Measurements from ENCODE around the gene TEX52.

TEX52 gene

DNA sequence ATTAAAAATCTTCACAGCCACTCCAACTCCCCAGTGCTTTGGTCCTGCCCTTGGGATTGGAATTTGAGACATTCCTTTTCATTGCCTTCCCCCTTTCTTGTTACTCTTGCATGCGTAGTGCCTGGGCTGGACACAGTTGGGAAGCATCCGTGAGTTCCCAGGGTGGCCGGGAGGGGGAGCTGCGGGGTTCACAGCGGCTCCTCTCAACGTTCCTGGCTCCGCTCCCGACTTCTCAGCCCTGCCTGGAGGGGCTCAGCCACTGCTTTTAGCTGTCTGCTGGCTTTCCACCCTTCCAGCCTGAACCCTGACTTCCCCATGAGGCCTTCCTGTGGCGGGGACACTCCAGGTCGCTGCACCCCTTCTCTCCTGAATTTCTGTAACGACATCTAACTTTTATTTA lies 3.2 kb downstream of the TEX52 start:
- H3K9me2 ChIP-seq (replicated peaks; ENCODE audit: insufficient read depth, low read length) = no peaks in the 10 kb centered on the region
- H3K27me3 ChIP-seq (ENCODE audit: low read length) = no peaks in the 10 kb centered on the region
- H3K9me3 ChIP-seq (ENCODE audit: insufficient read depth, low read length) = no peaks in the 10 kb centered on the region
- no peaks in the 10 kb centered on the region for H4K20me1 ChIP-seq (ENCODE audit: low read depth, low read length)
- H3K36me3 ChIP-seq (ENCODE audit: low read length) = no peaks in the 10 kb centered on the region
- TF ChIP-seq, protein P1, sequence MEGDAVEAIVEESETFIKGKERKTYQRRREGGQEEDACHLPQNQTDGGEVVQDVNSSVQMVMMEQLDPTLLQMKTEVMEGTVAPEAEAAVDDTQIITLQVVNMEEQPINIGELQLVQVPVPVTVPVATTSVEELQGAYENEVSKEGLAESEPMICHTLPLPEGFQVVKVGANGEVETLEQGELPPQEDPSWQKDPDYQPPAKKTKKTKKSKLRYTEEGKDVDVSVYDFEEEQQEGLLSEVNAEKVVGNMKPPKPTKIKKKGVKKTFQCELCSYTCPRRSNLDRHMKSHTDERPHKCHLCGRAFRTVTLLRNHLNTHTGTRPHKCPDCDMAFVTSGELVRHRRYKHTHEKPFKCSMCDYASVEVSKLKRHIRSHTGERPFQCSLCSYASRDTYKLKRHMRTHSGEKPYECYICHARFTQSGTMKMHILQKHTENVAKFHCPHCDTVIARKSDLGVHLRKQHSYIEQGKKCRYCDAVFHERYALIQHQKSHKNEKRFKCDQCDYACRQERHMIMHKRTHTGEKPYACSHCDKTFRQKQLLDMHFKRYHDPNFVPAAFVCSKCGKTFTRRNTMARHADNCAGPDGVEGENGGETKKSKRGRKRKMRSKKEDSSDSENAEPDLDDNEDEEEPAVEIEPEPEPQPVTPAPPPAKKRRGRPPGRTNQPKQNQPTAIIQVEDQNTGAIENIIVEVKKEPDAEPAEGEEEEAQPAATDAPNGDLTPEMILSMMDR (IDR thresholded peaks at IDR 0.05; ENCODE audit: insufficient read depth, low read length, poor library complexity, severe bottlenecking) = no peak
- TF ChIP-seq EZH2phosphoT487 (conservative IDR thresholded peaks at IDR 0.05; ENCODE audit: low read length) = no peak
- H2AFZ ChIP-seq (ENCODE audit: low read depth, low read length, severe bottlenecking) = no peak overlapping the region
- no peak overlapping the region for H3K27ac ChIP-seq (ENCODE audit: low read depth, low read length)
- H3K9ac ChIP-seq (ENCODE audit: low read length) = no peak overlapping the region
- H3K79me2 ChIP-seq (ENCODE audit: insufficient read depth, low read length) = no peaks in the 10 kb centered on the region
- H3F3A ChIP-seq (ENCODE audit: insufficient read depth) = no peaks in the 10 kb centered on the region
- no peak overlapping the region for H3K4me2 ChIP-seq (ENCODE audit: low read depth, low read length, poor library complexity, severe bottlenecking)
- H3K4me3 ChIP-seq (ENCODE audit: insufficient read depth, low read length, poor library complexity, severe bottlenecking) = no peak overlapping the region

DNA sequence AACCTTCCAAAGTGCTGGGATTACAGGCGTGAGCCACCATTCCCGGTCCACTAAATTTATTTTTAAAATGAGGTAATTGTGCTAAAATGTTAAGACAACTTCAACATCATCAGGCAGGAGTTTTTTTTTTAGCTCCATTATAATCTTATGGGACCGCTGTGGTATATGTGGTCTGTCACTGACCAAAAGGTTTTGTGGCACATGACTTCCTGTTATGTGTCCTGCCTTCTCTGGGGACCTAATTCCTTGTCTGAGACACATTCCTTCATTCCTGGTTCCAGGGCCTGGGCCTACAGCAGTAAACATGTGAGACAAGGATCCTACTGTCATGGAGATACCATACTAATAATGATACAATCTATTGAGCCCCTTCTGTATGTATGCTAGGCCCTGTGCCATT lies 4.9 kb downstream of the TEX52 start:
- Histone ChIP-seq H3K4me2 (ENCODE audit: low read depth, low read length, poor library complexity, severe bottlenecking) (no peak overlapping the region), H3K36me3 (ENCODE audit: low read length) (no peaks in the 10 kb centered on the region), H2AFZ (ENCODE audit: low read depth, low read length, severe bottlenecking) (no peak overlapping the region), H3K9me3 (ENCODE audit: insufficient read depth, low read length) (no peaks in the 10 kb centered on the region), H3K9ac (ENCODE audit: low read length) (no peak overlapping the region), H3K9me2 (replicated peaks; ENCODE audit: insufficient read depth, low read length) (no peaks in the 10 kb centered on the region), H3K27me3 (ENCODE audit: low read length) (no peaks in the 10 kb centered on the region), H3K79me2 (ENCODE audit: insufficient read depth, low read length) (no peaks in the 10 kb centered on the region), H3F3A (ENCODE audit: insufficient read depth) (no peaks in the 10 kb centered on the region), H3K4me3 (ENCODE audit: insufficient read depth, low read length, poor library complexity, severe bottlenecking) (no peak overlapping the region), H3K27ac (ENCODE audit: low read depth, low read length) (no peak overlapping the region), H4K20me1 (ENCODE audit: low read depth, low read length) (no peaks in the 10 kb centered on the region)
- TF ChIP-seq, protein P1 (IDR thresholded peaks at IDR 0.05; ENCODE audit: insufficient read depth, low read length, poor library complexity, severe bottlenecking) = no peak
- TF ChIP-seq EZH2phosphoT487 (conservative IDR thresholded peaks at IDR 0.05; ENCODE audit: low read length) = no peak

GRCh38 chr12:2845280-2845679 lies 11.6 kb downstream of the TEX52 start:
- TF ChIP-seq EZH2phosphoT487 (conservative IDR thresholded peaks at IDR 0.05; ENCODE audit: low read length) = no peak
- TF ChIP-seq, protein P1 (IDR thresholded peaks at IDR 0.05; ENCODE audit: insufficient read depth, low read length, poor library complexity, severe bottlenecking) = no peak

More at GRCh38 chr12:2845280-2845679, 11.6 kb downstream of the TEX52 start:
- H3K9me3 ChIP-seq (ENCODE audit: insufficient read depth, low read length) = no peaks in the 10 kb centered on the region
- no peak overlapping the region for H3K4me3 ChIP-seq (ENCODE audit: insufficient read depth, low read length, poor library complexity, severe bottlenecking)
- no peak overlapping the region for H2AFZ ChIP-seq (ENCODE audit: low read depth, low read length, severe bottlenecking)
- no peak overlapping the region for H3K9ac ChIP-seq (ENCODE audit: low read length)
- no peak overlapping the region for H3K4me2 ChIP-seq (ENCODE audit: low read depth, low read length, poor library complexity, severe bottlenecking)
- no peak overlapping the region for H3K27ac ChIP-seq (ENCODE audit: low read depth, low read length)
- no peaks in the 10 kb centered on the region for H3K36me3 ChIP-seq (ENCODE audit: low read length)
- H3K27me3 ChIP-seq (ENCODE audit: low read length) = no peaks in the 10 kb centered on the region
- no peaks in the 10 kb centered on the region for H3K9me2 ChIP-seq (replicated peaks; ENCODE audit: insufficient read depth, low read length)
- H4K20me1 ChIP-seq (ENCODE audit: low read depth, low read length) = no peaks in the 10 kb centered on the region
- no peaks in the 10 kb centered on the region for H3F3A ChIP-seq (ENCODE audit: insufficient read depth)
- no peaks in the 10 kb centered on the region for H3K79me2 ChIP-seq (ENCODE audit: insufficient read depth, low read length)
